Activated CD4-positive, alpha-beta T cell treated with anti-CD3 and anti-CD28 coated beads for 24 hours (primary cell): ENCODE data around the gene ORMDL2.
"Not testable (repeated sequence)": the region's sequence is repeated elsewhere in the genome, so short reads cannot be mapped to it uniquely, and the experiment has no call there.

Experiments
- DNase-seq, 2 donors: peaks; one replicate each; pipeline ENCODE4 v3.0.0-alpha.2; 2020; ENCODE audit warnings: low read depth in 2 of 2

ORMDL2 gene

GRCh38 chr12:55828357-55828756 is 10.5 kb downstream of the ORMDL2 start:
- DNase-seq, result no peak

GRCh38 chr12:55829967-55830600 is 12.2 kb downstream of the ORMDL2 start:
- peak in 1 of 2 donors; percentile 17 for DNase-seq

GRCh38 chr12:55830601-55831446 is 13.0 kb downstream of the ORMDL2 start:
- peak; percentile 20 to 24 for DNase-seq

- DNase-seq, result no peak
Observed at GRCh38 chr12:55831447-55831815, 13.6 kb downstream of the ORMDL2 start.

- no peak for DNase-seq
Observed at GRCh38 chr12:55833056-55833455, 15.2 kb downstream of the ORMDL2 start.

GRCh38 chr12:55834400-55834799 is 16.6 kb downstream of the ORMDL2 start:
- not testable (repeated sequence) for DNase-seq

- no peak for DNase-seq
Observed at GRCh38 chr12:55838361-55838760, 20.5 kb downstream of the ORMDL2 start.

GRCh38 chr12:55839345-55840140 is 21.7 kb downstream of the ORMDL2 start:
- DNase-seq, result no peak

GRCh38 chr12:55840581-55841351 is 22.9 kb downstream of the ORMDL2 start:
- no peak for DNase-seq

- no peak for DNase-seq
Observed at GRCh38 chr12:55842681-55843429, 25.0 kb downstream of the ORMDL2 start, which contains the start of gene MMP19. Gene MMP19 (minus strand): TSS chr12:55842936. CDS start chr12:55842830, 106 bp downstream.

- no peak for DNase-seq
Observed at GRCh38 chr12:55843431-55843830, 25.6 kb downstream of the ORMDL2 start.

GRCh38 chr12:55844961-55845360 is 27.1 kb downstream of the ORMDL2 start:
- DNase-seq, result no peak

- DNase-seq, result no peak
Observed at GRCh38 chr12:55845361-55845760, 27.5 kb downstream of the ORMDL2 start.

GRCh38 chr12:55845785-55846496 is 28.1 kb downstream of the ORMDL2 start:
- no peak for DNase-seq

- DNase-seq, result no peak
Observed at GRCh38 chr12:55847033-55847432, 29.2 kb downstream of the ORMDL2 start.

GRCh38 chr12:55847603-55848291 is 29.9 kb downstream of the ORMDL2 start:
- DNase-seq, result no peak

GRCh38 chr12:55849616-55850343 is 31.9 kb downstream of the ORMDL2 start:
- no peak for DNase-seq

- DNase-seq, result no peak
Observed at GRCh38 chr12:55850401-55850800, 32.6 kb downstream of the ORMDL2 start.

- DNase-seq, result no peak
Observed at GRCh38 chr12:55850893-55851292, 33.1 kb downstream of the ORMDL2 start.
